Endothelial cell (in vitro differentiated cells): ENCODE data around the gene EXOC6. TPM values are rescaled to one million over a fixed set of nuclear protein-coding genes. Genes with fewer than 3 reads are reported as not detected.

Experiments
- DNase-seq: peaks from one replicate; pipeline ENCODE4 v3.0.0; 2021; ENCODE audit warnings: low spot score
- H3K27ac Mint-ChIP-seq: one replicate; pipeline ENCODE4 v1.8.0; 2021; ENCODE audit warnings: mixed read lengths, inconsistent platforms; ENCODE audit not compliant: unreplicated experiment
- H3K27me3 Mint-ChIP-seq: one replicate; pipeline ENCODE4 v1.8.0; 2021; ENCODE audit warnings: mild to moderate bottlenecking, moderate library complexity, mixed read lengths, inconsistent platforms; ENCODE audit not compliant: unreplicated experiment
- H3K36me3 Mint-ChIP-seq: one replicate; pipeline ENCODE4 v1.8.0; 2021; ENCODE audit warnings: mild to moderate bottlenecking, low read depth, mixed read lengths, inconsistent platforms; ENCODE audit not compliant: unreplicated experiment
- H3K4me1 Mint-ChIP-seq: one replicate; pipeline ENCODE4 v1.8.0; 2021; ENCODE audit warnings: mild to moderate bottlenecking, mixed read lengths, inconsistent platforms; ENCODE audit not compliant: unreplicated experiment
- H3K4me3 Mint-ChIP-seq: one replicate; pipeline ENCODE4 v1.8.0; 2021; ENCODE audit warnings: mild to moderate bottlenecking, mixed read lengths, inconsistent platforms; ENCODE audit not compliant: unreplicated experiment
- H3K9me3 Mint-ChIP-seq: one replicate; pipeline ENCODE4 v1.8.0; 2021; ENCODE audit warnings: mixed read lengths, inconsistent platforms; ENCODE audit not compliant: unreplicated experiment
- CTCF ChIP-seq: fragments of 200-600 bp; sonication (generic); IDR thresholded peaks from one replicate; pipeline ENCODE4 v1.5.0; 2021; ENCODE audit warnings: antibody characterized with exemption; ENCODE audit not compliant: unreplicated experiment
- total RNA-seq: library from RNA; stranded (reverse); fragmentation: NEBNext Ultra II Directional; extraction: Animal tissue kit (Norgen Biotek cat#: 25700); gene quantifications from one replicate; pipeline ENCODE4 v1.2.1, GENCODE V29; 2021; ENCODE audit not compliant: unreplicated experiment

Gene EXOC6
- total RNA-seq, 1 donor from 2014 or later = 28.5 TPM

DNA sequence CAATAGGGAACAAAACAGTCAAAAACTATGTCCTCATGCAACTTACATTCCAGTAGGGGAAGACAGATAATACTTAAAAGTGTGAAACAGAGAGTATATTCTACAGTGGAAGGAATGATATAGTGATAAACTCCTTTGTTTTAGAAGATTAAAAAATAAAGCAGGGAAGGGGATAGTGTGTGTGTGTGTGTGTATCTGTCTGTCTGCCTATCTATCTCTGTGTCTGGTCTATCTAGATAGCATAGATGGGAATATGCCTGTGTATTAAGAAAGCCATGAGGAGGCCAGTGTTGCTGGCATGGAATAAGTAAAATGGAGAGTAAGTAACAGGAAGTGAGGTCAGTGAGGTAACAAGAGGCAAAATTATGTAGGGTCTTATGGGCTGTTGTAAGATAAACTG is 42.2 kb downstream of the EXOC6 start:
- Mint-ChIP-seq H3K27me3 (no peaks in the 10 kb centered on the region), H3K4me3 (no peak overlapping the region), H3K9me3 (no peaks in the 10 kb centered on the region), H3K27ac (no peak overlapping the region), H3K4me1 (peaks cover 13% of the 10 kb centered on the region), H3K36me3 (no peaks in the 10 kb centered on the region)
- no peak for TF ChIP-seq CTCF
- no peak for DNase-seq

DNA sequence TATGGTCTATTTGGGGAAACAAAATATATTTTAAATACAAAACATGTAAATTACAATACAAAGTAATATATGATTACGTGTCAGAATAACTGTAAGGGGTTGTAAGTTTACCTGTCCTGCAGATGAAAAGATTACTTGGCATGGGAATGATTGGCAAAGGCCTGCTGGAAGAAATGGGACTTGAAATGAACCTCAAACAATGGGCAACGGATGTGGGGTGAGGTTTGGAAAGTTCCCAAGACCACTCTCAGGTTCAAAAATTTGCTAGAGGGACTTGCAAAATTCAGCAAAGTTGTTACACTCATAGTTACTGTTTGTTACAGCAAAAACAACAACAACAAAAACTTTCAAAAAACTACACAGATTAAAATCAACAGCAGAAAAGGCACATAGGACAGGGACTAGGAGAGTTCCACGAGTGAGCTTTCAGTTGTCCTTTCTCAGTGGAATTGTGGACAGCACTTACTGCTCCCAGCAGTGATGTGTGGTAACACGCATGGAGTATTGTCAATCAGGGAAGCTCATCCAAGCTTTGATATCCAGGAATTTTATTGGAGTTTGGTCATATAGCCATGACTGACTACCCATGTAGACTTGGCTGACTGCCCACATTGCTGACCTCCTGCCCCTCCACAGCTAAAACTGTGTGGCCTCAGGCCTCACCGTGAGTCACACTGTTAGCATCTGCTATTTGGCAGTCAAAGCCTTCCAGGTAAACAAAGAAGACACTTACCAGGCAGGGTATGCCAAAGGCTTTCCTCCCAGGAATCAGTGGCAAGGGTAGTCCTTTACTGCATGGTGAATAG is 43.8 kb downstream of the EXOC6 start:
- H3K27ac Mint-ChIP-seq = no peak overlapping the region
- H3K36me3 Mint-ChIP-seq = peaks cover 2% of the 10 kb centered on the region
- H3K4me1 Mint-ChIP-seq = peaks cover 13% of the 10 kb centered on the region
- H3K9me3 Mint-ChIP-seq = no peaks in the 10 kb centered on the region
- no peak overlapping the region for H3K4me3 Mint-ChIP-seq
- H3K27me3 Mint-ChIP-seq = no peaks in the 10 kb centered on the region
- DNase-seq = no peak
- no peak for TF ChIP-seq CTCF

DNA sequence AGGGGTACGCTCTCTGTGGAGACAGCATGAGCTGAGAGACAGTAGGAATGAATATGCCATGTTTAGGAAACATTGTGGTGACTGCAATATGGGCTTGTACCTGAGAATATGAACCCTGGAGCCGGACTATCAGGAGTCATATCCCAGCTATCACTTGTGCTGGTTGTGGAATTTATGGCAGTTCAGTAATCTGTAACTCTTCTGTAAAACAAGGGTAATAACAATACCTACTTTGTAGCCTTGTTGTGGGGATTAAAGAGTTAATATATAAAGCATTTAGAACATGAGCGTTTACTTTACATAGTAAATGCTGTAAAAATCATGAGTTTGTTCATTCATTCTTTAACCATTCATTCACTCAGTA is 44.4 kb downstream of the EXOC6 start:
- H3K27ac Mint-ChIP-seq = no peak overlapping the region
- H3K4me3 Mint-ChIP-seq = no peak overlapping the region
- TF ChIP-seq CTCF = no peak
- peaks cover 8% of the 10 kb centered on the region for H3K36me3 Mint-ChIP-seq
- H3K27me3 Mint-ChIP-seq = no peaks in the 10 kb centered on the region
- no peaks in the 10 kb centered on the region for H3K9me3 Mint-ChIP-seq
- H3K4me1 Mint-ChIP-seq = peaks cover 13% of the 10 kb centered on the region
- DNase-seq = no peak

GRCh38 chr10:92894081-92894655 is 45.8 kb downstream of the EXOC6 start:
- Mint-ChIP-seq H3K27ac (no peak overlapping the region), H3K9me3 (no peaks in the 10 kb centered on the region), H3K27me3 (no peaks in the 10 kb centered on the region), H3K4me1 (peaks cover 13% of the 10 kb centered on the region), H3K36me3 (peaks cover 10% of the 10 kb centered on the region), H3K4me3 (no peak overlapping the region)
- no peak for DNase-seq
- no peak for TF ChIP-seq CTCF

DNA sequence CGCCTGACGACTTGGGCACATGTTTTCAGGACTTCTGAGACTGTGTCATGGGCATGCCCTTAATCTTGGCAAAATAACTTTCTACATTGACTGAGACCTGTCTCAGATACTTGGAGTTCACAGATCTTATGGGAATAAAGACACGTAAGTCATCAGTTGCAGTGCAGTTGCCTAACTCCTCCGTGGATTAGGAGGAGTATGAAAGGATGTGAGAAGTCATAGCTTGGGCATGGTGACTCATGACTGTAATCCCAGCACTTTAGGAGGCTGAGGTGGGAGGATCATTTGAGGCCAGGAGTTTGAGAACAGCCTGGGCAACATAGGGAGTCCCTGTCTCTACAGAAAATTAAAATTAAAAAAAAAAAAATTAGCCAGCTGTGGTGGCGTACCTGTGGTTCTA is 49.6 kb downstream of the EXOC6 start:
- Mint-ChIP-seq H3K4me3 (no peak overlapping the region), H3K36me3 (peaks cover 10% of the 10 kb centered on the region), H3K9me3 (no peaks in the 10 kb centered on the region), H3K27ac (no peak overlapping the region), H3K27me3 (no peaks in the 10 kb centered on the region), H3K4me1 (peaks cover 13% of the 10 kb centered on the region)
- TF ChIP-seq CTCF = no peak
- no peak for DNase-seq
